ENCODE results near the gene LRRC28.

LRRC28 gene

GRCh38 chr15:99328106-99329072 is 77.1 kb downstream of the LRRC28 start:
- ChIA-PET POLR2A (ENCODE audit: low non-redundant PET) (no interaction called here), CTCF (no interaction called here)
- no peak for DNase-seq (ENCODE audit: low spot score)
- no peak overlapping the region for H3K27ac ChIP-seq
- no peak for TF ChIP-seq CTCF (conservative IDR thresholded peaks at IDR 0.05; ENCODE audit: low read depth)

- H3K27ac ChIP-seq, result no peak overlapping the region
- POLR2A ChIA-PET (ENCODE audit: low non-redundant PET), result no interaction called here
- TF ChIP-seq CTCF (conservative IDR thresholded peaks at IDR 0.05; ENCODE audit: low read depth), result no peak
- DNase-seq (ENCODE audit: low spot score), result no peak
- CTCF ChIA-PET, result no interaction called here
Measured at GRCh38 chr15:99331381-99331780, 80.1 kb downstream of the LRRC28 start.

- no peak for TF ChIP-seq CTCF (conservative IDR thresholded peaks at IDR 0.05; ENCODE audit: low read depth)
- CTCF ChIA-PET, result interaction anchor here (0.7 kb wide), 1 partner anchor 60 kb away, joined by 3 read pairs; no protein-coding TSS in a partner anchor
- DNase-seq (ENCODE audit: low spot score), result no peak
- POLR2A ChIA-PET (ENCODE audit: low non-redundant PET), result no interaction called here
- no peak overlapping the region for H3K27ac ChIP-seq
Measured at GRCh38 chr15:99333413-99333812, 82.1 kb downstream of the LRRC28 start.

GRCh38 chr15:99333981-99334380 is 82.7 kb downstream of the LRRC28 start:
- TF ChIP-seq CTCF (conservative IDR thresholded peaks at IDR 0.05; ENCODE audit: low read depth), result no peak
- POLR2A ChIA-PET (ENCODE audit: low non-redundant PET), result no interaction called here
- H3K27ac ChIP-seq, result no peak overlapping the region
- CTCF ChIA-PET, result interaction anchor here (0.7 kb wide), 2 partner anchors 61 to 1801 kb away, joined by 3 read pairs; no protein-coding TSS in a partner anchor
- DNase-seq (ENCODE audit: low spot score), result no peak

- TF ChIP-seq CTCF (conservative IDR thresholded peaks at IDR 0.05; ENCODE audit: low read depth), result no peak
- CTCF ChIA-PET, result no interaction called here
- H3K27ac ChIP-seq, result no peak overlapping the region
- DNase-seq (ENCODE audit: low spot score), result no peak
- POLR2A ChIA-PET (ENCODE audit: low non-redundant PET), result interaction anchor here (0.6 kb wide), 1 partner anchor 39 kb away, joined by 7 read pairs; no protein-coding TSS in a partner anchor
Measured at GRCh38 chr15:99335508-99335907, 84.2 kb downstream of the LRRC28 start.

- POLR2A ChIA-PET (ENCODE audit: low non-redundant PET), result no interaction called here
- no peak for TF ChIP-seq CTCF (conservative IDR thresholded peaks at IDR 0.05; ENCODE audit: low read depth)
- H3K27ac ChIP-seq, result no peak overlapping the region
- DNase-seq (ENCODE audit: low spot score), result no peak
- CTCF ChIA-PET, result interaction anchor here (0.6 kb wide), 2 partner anchors 18 to 40 kb away, joined by 3 to 4 read pairs; no protein-coding TSS in a partner anchor
Measured at GRCh38 chr15:99336794-99337193, 85.5 kb downstream of the LRRC28 start.
